ENCODE results near the gene PEPD.

DNA sequence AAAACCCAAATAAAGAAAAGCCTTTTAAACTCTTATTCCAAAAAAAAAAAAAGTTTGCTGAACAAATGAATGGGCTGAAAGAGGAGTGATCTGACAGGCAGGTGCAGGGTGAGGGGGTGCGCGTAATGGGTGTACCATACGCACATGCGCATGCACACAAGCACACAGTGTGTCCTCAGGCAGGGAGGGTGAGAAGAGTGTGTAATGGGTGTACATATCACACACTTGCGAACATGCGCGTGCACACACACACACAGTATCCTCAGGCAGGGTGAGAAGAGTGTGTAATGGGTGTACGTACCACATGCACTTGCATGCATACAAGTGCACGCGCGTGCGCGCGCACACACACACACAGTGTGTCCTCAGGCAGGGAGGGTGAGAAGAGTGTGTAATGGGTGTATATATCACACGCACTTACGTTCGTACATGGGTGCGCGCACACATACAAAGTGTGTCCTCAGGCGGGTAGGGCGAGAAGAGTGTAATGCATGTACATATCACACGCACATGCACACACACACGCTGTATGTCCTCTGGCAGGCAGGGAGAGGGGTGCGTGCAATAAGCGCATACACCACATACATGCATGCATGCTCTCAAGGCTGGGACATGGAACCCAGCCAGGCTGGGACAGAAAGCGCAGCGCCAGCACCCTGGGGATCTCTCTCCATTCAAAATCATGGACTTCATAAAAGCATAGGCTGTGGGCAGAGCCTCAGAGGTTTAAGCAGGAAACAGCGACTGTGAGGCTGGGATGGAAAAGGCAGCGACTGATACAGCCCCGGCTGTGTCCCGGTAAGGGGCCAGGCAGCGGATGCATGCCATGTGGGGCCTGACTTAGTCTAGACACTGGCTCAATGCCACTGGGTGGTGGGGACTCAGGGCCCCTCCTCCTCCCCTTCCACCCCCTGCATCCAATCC lies 77.7 kb downstream of the PEPD start:
- TF ChIP-seq, protein P1, sequence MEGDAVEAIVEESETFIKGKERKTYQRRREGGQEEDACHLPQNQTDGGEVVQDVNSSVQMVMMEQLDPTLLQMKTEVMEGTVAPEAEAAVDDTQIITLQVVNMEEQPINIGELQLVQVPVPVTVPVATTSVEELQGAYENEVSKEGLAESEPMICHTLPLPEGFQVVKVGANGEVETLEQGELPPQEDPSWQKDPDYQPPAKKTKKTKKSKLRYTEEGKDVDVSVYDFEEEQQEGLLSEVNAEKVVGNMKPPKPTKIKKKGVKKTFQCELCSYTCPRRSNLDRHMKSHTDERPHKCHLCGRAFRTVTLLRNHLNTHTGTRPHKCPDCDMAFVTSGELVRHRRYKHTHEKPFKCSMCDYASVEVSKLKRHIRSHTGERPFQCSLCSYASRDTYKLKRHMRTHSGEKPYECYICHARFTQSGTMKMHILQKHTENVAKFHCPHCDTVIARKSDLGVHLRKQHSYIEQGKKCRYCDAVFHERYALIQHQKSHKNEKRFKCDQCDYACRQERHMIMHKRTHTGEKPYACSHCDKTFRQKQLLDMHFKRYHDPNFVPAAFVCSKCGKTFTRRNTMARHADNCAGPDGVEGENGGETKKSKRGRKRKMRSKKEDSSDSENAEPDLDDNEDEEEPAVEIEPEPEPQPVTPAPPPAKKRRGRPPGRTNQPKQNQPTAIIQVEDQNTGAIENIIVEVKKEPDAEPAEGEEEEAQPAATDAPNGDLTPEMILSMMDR (IDR thresholded peaks at IDR 0.05; ENCODE audit: poor library complexity), result no peak
- TF ChIP-seq EZH2 (IDR thresholded peaks at IDR 0.05; ENCODE audit: borderline replicate concordance), result no peak

Data from hepatocyte (in vitro differentiated cells).